GM23338 (cell line): ENCODE data around the gene CYP46A1. TPM values are rescaled to one million over a fixed set of nuclear protein-coding genes. Genes with fewer than 3 reads are reported as not detected.

Experiments used
- ATAC-seq: fragments of 200-7000 bp; cut with Tn5 transposase; 3 replicates; pipeline ENCODE4 v1.9.1; 2020
- DNase-seq: peaks from one replicate; pipeline ENCODE4 v3.0.0-alpha.2; 2015; ENCODE audit warnings: low spot score
- H2AFZ ChIP-seq: fragments of 200-600 bp; sonication (generic); 2 replicates; pipeline ENCODE4 v1.8.0; 2016; ENCODE audit warnings: antibody characterized with exemption, mild to moderate bottlenecking, moderate library complexity
- H3F3A ChIP-seq: fragments of 200-600 bp; sonication (generic); replicated peaks from 2 replicates; pipeline ENCODE4 v1.8.0; 2017; ENCODE audit warnings: antibody characterized with exemption, mixed run types, low read depth
- H3K27ac ChIP-seq: fragments of 200-600 bp; sonication (generic); 2 replicates; pipeline ENCODE4 v1.6.1; 2016; ENCODE audit warnings: low read depth
- H3K27me3 ChIP-seq: fragments of 200-600 bp; sonication (generic); 2 replicates; pipeline ENCODE4 v1.8.0; 2016; ENCODE audit warnings: mild to moderate bottlenecking, mixed run types, moderate library complexity; ENCODE audit not compliant: insufficient read depth
- H3K36me3 ChIP-seq: fragments of 200-600 bp; sonication (generic); 2 replicates; pipeline ENCODE4 v1.8.0; 2016; ENCODE audit warnings: mild to moderate bottlenecking; ENCODE audit not compliant: insufficient read depth
- H3K4me1 ChIP-seq: fragments of 200-600 bp; sonication (generic); 2 replicates; pipeline ENCODE4 v1.8.0; 2016; ENCODE audit warnings: mild to moderate bottlenecking, moderate library complexity; ENCODE audit not compliant: insufficient read depth
- H3K4me2 ChIP-seq: fragments of 200-600 bp; sonication (generic); 2 replicates; pipeline ENCODE4 v1.7.1; 2017; ENCODE audit warnings: mixed run types
- H3K4me3 ChIP-seq: fragments of 200-600 bp; sonication (generic); 2 replicates; pipeline ENCODE4 v1.6.1; 2016; ENCODE audit warnings: mixed run types
- H3K79me2 ChIP-seq: fragments of 200-600 bp; sonication (generic); replicated peaks from 2 replicates; pipeline ENCODE4 v1.8.0; 2017; ENCODE audit warnings: mild to moderate bottlenecking; ENCODE audit not compliant: insufficient read depth
- H3K9me2 ChIP-seq: fragments of 200-600 bp; sonication (generic); 2 replicates; pipeline ENCODE4 v1.8.0; 2017; ENCODE audit not compliant: insufficient read depth
- H4K20me1 ChIP-seq: fragments of 200-600 bp; sonication (generic); replicated peaks from 2 replicates; pipeline ENCODE4 v1.8.0; 2017; ENCODE audit warnings: mild to moderate bottlenecking; ENCODE audit not compliant: insufficient read depth
- H3K27ac Mint-ChIP-seq: 2 replicates; pipeline ENCODE4 v1.8.0; 2020; ENCODE audit warnings: inconsistent platforms, mild to moderate bottlenecking, moderate library complexity, mixed read lengths
- H3K27me3 Mint-ChIP-seq: 3 replicates; pipeline ENCODE4 v1.8.0; 2022; ENCODE audit warnings: low read depth, mild to moderate bottlenecking, moderate library complexity, mixed read lengths, inconsistent platforms; ENCODE audit not compliant: insufficient read depth, poor library complexity
- H3K36me3 Mint-ChIP-seq: 3 replicates; pipeline ENCODE4 v1.8.0; 2021; ENCODE audit warnings: low read depth, mild to moderate bottlenecking, inconsistent platforms, moderate library complexity, mixed read lengths
- H3K4me1 Mint-ChIP-seq: 3 replicates; pipeline ENCODE4 v1.8.0; 2020; ENCODE audit warnings: mild to moderate bottlenecking, inconsistent platforms, mixed read lengths
- H3K4me3 Mint-ChIP-seq: 3 replicates; pipeline ENCODE4 v1.8.0; 2021; ENCODE audit warnings: moderate library complexity, mild to moderate bottlenecking, inconsistent platforms, mixed read lengths
- H3K9me3 Mint-ChIP-seq: 3 replicates; pipeline ENCODE4 v1.8.0; 2020; ENCODE audit warnings: moderate library complexity, mild to moderate bottlenecking, inconsistent platforms, mixed read lengths
- CREB1 ChIP-seq: fragments of 250-450 bp; sonication (Bioruptor Pico); IDR thresholded peaks from 2 replicates; pipeline ENCODE4 v1.5.0; 2020; ENCODE audit warnings: low read depth, mild to moderate bottlenecking, moderate library complexity
- ETS1 ChIP-seq: IDR thresholded peaks from 2 replicates; pipeline ENCODE4 v1.6.1; 2016; ENCODE audit warnings: antibody characterized with exemption
- EZH2 ChIP-seq: fragments of 200-600 bp; sonication (generic); IDR thresholded peaks from one replicate; pipeline ENCODE4 v1.8.0; 2017; ENCODE audit warnings: antibody characterized with exemption, mild to moderate bottlenecking, low read depth; ENCODE audit not compliant: unreplicated experiment
- EZH2phosphoT487 ChIP-seq: fragments of 200-600 bp; sonication (generic); IDR thresholded peaks from one replicate; pipeline ENCODE4 v1.8.1; 2018; ENCODE audit warnings: antibody characterized with exemption; ENCODE audit not compliant: unreplicated experiment
- JUNB ChIP-seq: IDR thresholded peaks from one replicate; pipeline ENCODE4 v1.6.1; 2016; ENCODE audit warnings: antibody characterized with exemption; ENCODE audit not compliant: unreplicated experiment
- POLR2AphosphoS5 ChIP-seq: IDR thresholded peaks from 2 replicates; pipeline ENCODE4 v1.6.1; 2016; ENCODE audit warnings: antibody characterized with exemption, low read depth
- REST ChIP-seq: IDR thresholded peaks from one replicate; pipeline ENCODE4 v1.6.1; 2018; ENCODE audit warnings: antibody characterized with exemption; ENCODE audit not compliant: unreplicated experiment
- ZNF114 ChIP-seq: fragments of 250-450 bp; sonication (Bioruptor Pico); IDR thresholded peaks from 2 replicates; pipeline ENCODE4 v1.5.0; 2020; ENCODE audit warnings: mild to moderate bottlenecking, moderate library complexity
- ZNF331 ChIP-seq: fragments of 250-450 bp; sonication (Bioruptor Pico); IDR thresholded peaks from 2 replicates; pipeline ENCODE4 v1.5.0; 2020; ENCODE audit warnings: low read depth, mild to moderate bottlenecking, moderate library complexity
- polyA plus RNA-seq: library from polyadenylated mRNA; unstranded; fragments of >200 nt; fragmentation: Nextera tagmentation; extraction: Ambion mirVana; gene quantifications from 2 replicates; pipeline ENCODE4 v1.2.1, GENCODE V29; 2016
- total RNA-seq: library from RNA; depleted of rRNA; stranded (reverse); fragments of >200 nt; shearing (Covaris generic); gene quantifications from 2 replicates; pipeline ENCODE4 v1.2.3, GENCODE V29; 2014
- TF ChIP-seq, protein P1 (sequence below), 2 experiments: fragments of 200-600 bp in 1 of 2; sonication (generic) in 1 of 2; conservative IDR thresholded peaks; 2 replicates each; pipeline versions ENCODE4 v1.5.1 to v1.6.1; 2016 to 2017; ENCODE audit warnings: antibody characterized with exemption in 2 of 2, low read depth in 2 of 2, mild to moderate bottlenecking in 2 of 2, moderate library complexity in 1 of 2

CYP46A1 gene
- total and polyA plus RNA-seq, 2 experiments from 2014 or later: 0.59 to 0.66 TPM

DNA sequence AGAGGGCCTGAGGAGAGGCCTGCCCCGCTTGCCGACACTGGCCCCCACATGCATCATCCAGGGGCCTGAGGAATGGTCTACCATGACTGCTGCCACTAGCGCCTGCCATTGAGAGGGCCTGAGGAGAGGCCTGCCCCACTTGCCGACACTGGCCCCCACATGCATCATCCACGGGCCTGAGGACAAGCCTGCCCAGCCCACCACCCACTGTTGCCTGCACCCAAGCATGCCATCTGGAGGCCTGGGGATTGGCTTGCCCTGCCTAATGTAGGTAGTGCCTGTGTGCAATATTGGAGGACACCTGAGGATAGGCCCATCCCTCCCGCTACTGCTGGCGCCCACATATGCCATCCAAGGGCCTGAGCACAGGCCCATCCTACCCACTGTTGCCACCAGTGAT is 24.4 kb downstream of the CYP46A1 start:
- Mint-ChIP-seq H3K4me1 (no peaks in the 10 kb centered on the region), H3K36me3 (peaks cover 8% of the 10 kb centered on the region), H3K4me3 (no peak overlapping the region), H3K9me3 (peaks cover 21% of the 10 kb centered on the region), H3K27ac (no peak overlapping the region), H3K27me3 (peaks cover 2% of the 10 kb centered on the region)
- H3K4me2 ChIP-seq: no peak overlapping the region
- no peak for TF ChIP-seq POLR2AphosphoS5
- H2AFZ ChIP-seq: no peak overlapping the region
- no peaks in the 10 kb centered on the region for H3K79me2 ChIP-seq
- H3K27ac ChIP-seq: no peak overlapping the region
- H3K36me3 ChIP-seq: no peaks in the 10 kb centered on the region
- H3K9me2 ChIP-seq: no peaks in the 10 kb centered on the region
- H3K4me1 ChIP-seq: no peaks in the 10 kb centered on the region
- DNase-seq (no peak), ATAC-seq (no peak)
- no peaks in the 10 kb centered on the region for H3F3A ChIP-seq
- H3K27me3 ChIP-seq: no peaks in the 10 kb centered on the region
- H4K20me1 ChIP-seq: no peaks in the 10 kb centered on the region
- H3K4me3 ChIP-seq: no peak overlapping the region

GRCh38 chr14:99713972-99714371 is 29.9 kb downstream of the CYP46A1 start:
- Histone ChIP-seq H4K20me1 (no peaks in the 10 kb centered on the region), H3K4me1 (no peaks in the 10 kb centered on the region), H3K79me2 (no peaks in the 10 kb centered on the region), H3K36me3 (no peaks in the 10 kb centered on the region), H3K4me3 (no peak overlapping the region), H3K9me2 (no peaks in the 10 kb centered on the region), H3K4me2 (no peak overlapping the region), H3K27ac (no peak overlapping the region), H3K27me3 (no peaks in the 10 kb centered on the region), H3F3A (no peaks in the 10 kb centered on the region), H2AFZ (no peak overlapping the region)
- Mint-ChIP-seq H3K4me3 (no peak overlapping the region), H3K27ac (no peak overlapping the region), H3K27me3 (peaks cover 5% of the 10 kb centered on the region), H3K36me3 (no peaks in the 10 kb centered on the region), H3K4me1 (peaks cover 5% of the 10 kb centered on the region; the same call in 2 of the 3 replicates), H3K9me3 (peaks cover 8% of the 10 kb centered on the region; the same call in 1 of the 3 replicates)
- ATAC-seq: no peak
- no peak for DNase-seq
- TF ChIP-seq ETS1 (no peak), ZNF331 (CRISPR knock-in tag) (no peak), EZH2 (no peak), CREB1 (CRISPR knock-in tag) (no peak), REST (no peak), EZH2phosphoT487 (no peak), ZNF114 (CRISPR knock-in tag) (no peak), JUNB (no peak)
- TF ChIP-seq, protein P1, sequence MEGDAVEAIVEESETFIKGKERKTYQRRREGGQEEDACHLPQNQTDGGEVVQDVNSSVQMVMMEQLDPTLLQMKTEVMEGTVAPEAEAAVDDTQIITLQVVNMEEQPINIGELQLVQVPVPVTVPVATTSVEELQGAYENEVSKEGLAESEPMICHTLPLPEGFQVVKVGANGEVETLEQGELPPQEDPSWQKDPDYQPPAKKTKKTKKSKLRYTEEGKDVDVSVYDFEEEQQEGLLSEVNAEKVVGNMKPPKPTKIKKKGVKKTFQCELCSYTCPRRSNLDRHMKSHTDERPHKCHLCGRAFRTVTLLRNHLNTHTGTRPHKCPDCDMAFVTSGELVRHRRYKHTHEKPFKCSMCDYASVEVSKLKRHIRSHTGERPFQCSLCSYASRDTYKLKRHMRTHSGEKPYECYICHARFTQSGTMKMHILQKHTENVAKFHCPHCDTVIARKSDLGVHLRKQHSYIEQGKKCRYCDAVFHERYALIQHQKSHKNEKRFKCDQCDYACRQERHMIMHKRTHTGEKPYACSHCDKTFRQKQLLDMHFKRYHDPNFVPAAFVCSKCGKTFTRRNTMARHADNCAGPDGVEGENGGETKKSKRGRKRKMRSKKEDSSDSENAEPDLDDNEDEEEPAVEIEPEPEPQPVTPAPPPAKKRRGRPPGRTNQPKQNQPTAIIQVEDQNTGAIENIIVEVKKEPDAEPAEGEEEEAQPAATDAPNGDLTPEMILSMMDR (conservative IDR thresholded peaks at IDR 0.05; ENCODE audit: low read depth in 2 of 2): no peak
